Lung (tissue), 12 donors: Measurements from ENCODE around the gene PLD6. TPM values are rescaled to one million over a fixed set of nuclear protein-coding genes. Genes with fewer than 3 reads are reported as not detected.
"Not testable (repeated sequence)": the region's sequence is repeated elsewhere in the genome, so short reads cannot be mapped to it uniquely, and the experiment has no call there.

Source experiments
- ATAC-seq: fragments of 200-7000 bp; cut with Tn5 transposase; one replicate; pipeline ENCODE4 v1.9.1; 2020; ENCODE audit warnings: moderate number of reproducible peaks; ENCODE audit not compliant: insufficient read depth, low FRiP score
- DNase-seq, 3 donors: peaks; one replicate each; pipeline ENCODE4 v3.0.0-alpha.2; 2013 to 2017
- H3K27ac ChIP-seq, 2 donors: one replicate each; pipeline ENCODE4 v1.5.1; 2013; ENCODE audit warnings: mild to moderate bottlenecking in 2 of 2, moderate library complexity in 2 of 2, control low read depth in 1 of 2, inconsistent platforms in 1 of 2, low read depth in 1 of 2, low read length in 1 of 2
- H3K27me3 ChIP-seq, 3 donors: one replicate each; pipeline ENCODE4 v1.5.1; 2013; ENCODE audit warnings: low read length in 2 of 3; ENCODE audit not compliant: control insufficient read depth in 3 of 3, insufficient read depth in 3 of 3
- H3K36me3 ChIP-seq, 4 donors: one replicate each; pipeline ENCODE4 v1.5.1; 2013; ENCODE audit warnings: low read length in 4 of 4, mild to moderate bottlenecking in 1 of 4, moderate library complexity in 1 of 4; ENCODE audit not compliant: control insufficient read depth in 4 of 4, insufficient read depth in 4 of 4
- H3K4me1 ChIP-seq, 5 donors: one replicate each; pipeline ENCODE4 v1.5.1; 2013; ENCODE audit warnings: low read length in 5 of 5, mild to moderate bottlenecking in 2 of 5, moderate library complexity in 1 of 5; ENCODE audit not compliant: control insufficient read depth in 5 of 5, insufficient read depth in 5 of 5
- H3K4me3 ChIP-seq: one replicate; pipeline ENCODE4 v1.5.1; 2013; ENCODE audit warnings: mild to moderate bottlenecking, control low read depth, moderate library complexity
- H3K9ac ChIP-seq, 2 donors: one replicate each; pipeline ENCODE4 v1.5.1; 2013; ENCODE audit warnings: low read length in 2 of 2, control low read depth in 1 of 2; ENCODE audit not compliant: insufficient read depth in 1 of 2
- H3K9me3 ChIP-seq, 4 donors: one replicate each; pipeline ENCODE4 v1.5.1; 2013; ENCODE audit warnings: low read length in 3 of 4, mild to moderate bottlenecking in 1 of 4, moderate library complexity in 1 of 4; ENCODE audit not compliant: control insufficient read depth in 4 of 4, insufficient read depth in 3 of 4
- WGBS, 2 donors: extraction: QIAGEN DNeasy Blood & Tissue Kit; methylation state at CpG; one replicate each; pipeline ENCODE4 v1.1.7; 2013; 5-methylcytosine and 5-hydroxymethylcytosine counted together
- polyA plus RNA-seq, 2 donors: library from polyadenylated mRNA; stranded (reverse); fragments of 200-250 nt; gene quantifications; one replicate each; pipeline ENCODE4 v1.2.1, GENCODE V29; 2013
- total RNA-seq, 2 donors: library from RNA; depleted of rRNA in 1 of 2; stranded (reverse); fragments of >200 nt in 1 of 2; gene quantifications; one replicate each; pipeline ENCODE4 v1.2.1, GENCODE V29; 2014 to 2021
- TF ChIP-seq, protein P1 (sequence below): IDR thresholded peaks from 2 replicates; pipeline ENCODE4 v1.5.1; 2012; ENCODE audit warnings: mild to moderate bottlenecking; ENCODE audit errors: control extremely low read depth, extremely low read depth
- donor health status: control.
- donor health status: control.
- donor health status: Bipolar disorder and iron deficiency.
- donor health status: healthy.
- donor health status: DM: yes; HTN: yes; CAD: no.

Gene PLD6
- total and polyA plus RNA-seq, 4 donors, result 3.2 to 7.7 (median 5.2) TPM

GRCh38 chr17:17198281-17198680 is 7.9 kb downstream of the PLD6 start:
- TF ChIP-seq, protein P1, sequence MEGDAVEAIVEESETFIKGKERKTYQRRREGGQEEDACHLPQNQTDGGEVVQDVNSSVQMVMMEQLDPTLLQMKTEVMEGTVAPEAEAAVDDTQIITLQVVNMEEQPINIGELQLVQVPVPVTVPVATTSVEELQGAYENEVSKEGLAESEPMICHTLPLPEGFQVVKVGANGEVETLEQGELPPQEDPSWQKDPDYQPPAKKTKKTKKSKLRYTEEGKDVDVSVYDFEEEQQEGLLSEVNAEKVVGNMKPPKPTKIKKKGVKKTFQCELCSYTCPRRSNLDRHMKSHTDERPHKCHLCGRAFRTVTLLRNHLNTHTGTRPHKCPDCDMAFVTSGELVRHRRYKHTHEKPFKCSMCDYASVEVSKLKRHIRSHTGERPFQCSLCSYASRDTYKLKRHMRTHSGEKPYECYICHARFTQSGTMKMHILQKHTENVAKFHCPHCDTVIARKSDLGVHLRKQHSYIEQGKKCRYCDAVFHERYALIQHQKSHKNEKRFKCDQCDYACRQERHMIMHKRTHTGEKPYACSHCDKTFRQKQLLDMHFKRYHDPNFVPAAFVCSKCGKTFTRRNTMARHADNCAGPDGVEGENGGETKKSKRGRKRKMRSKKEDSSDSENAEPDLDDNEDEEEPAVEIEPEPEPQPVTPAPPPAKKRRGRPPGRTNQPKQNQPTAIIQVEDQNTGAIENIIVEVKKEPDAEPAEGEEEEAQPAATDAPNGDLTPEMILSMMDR, result no peak
- ATAC-seq, result no peak
- H3K27me3 ChIP-seq, result no peaks in the 10 kb centered on the region

GRCh38 chr17:17196776-17197175 is 9.4 kb downstream of the PLD6 start:
- DNase-seq (no peak), ATAC-seq (no peak)
- Histone ChIP-seq H3K27me3 (no peaks in the 10 kb centered on the region), H3K4me1 (peaks cover 3 to 25% (median 16%) of the 10 kb centered on the region in 5 donors), H3K9me3 (no peaks in the 10 kb centered on the region), H3K9ac (no peak overlapping the region), H3K36me3 (no peaks in the 10 kb centered on the region), H3K4me3 (no peak overlapping the region), H3K27ac (no peak overlapping the region)
- TF ChIP-seq, protein P1, result no peak

More at GRCh38 chr17:17198281-17198680, 7.9 kb downstream of the PLD6 start:
- Histone ChIP-seq H3K9ac (no peak overlapping the region), H3K9me3 (no peaks in the 10 kb centered on the region), H3K36me3 (peaks cover 0 to 6% (median 0%) of the 10 kb centered on the region in 4 donors), H3K4me3 (no peak overlapping the region), H3K27ac (no peak overlapping the region), H3K4me1 (peaks cover 0 to 29% (median 16%) of the 10 kb centered on the region in 5 donors)
- no peak for DNase-seq
- WGBS, 2 donors, result 89 to 96% methylated on average over 1 of the region's 1 CpG

GRCh38 chr17:17195466-17195865 is 10.7 kb downstream of the PLD6 start:
- H3K4me1 ChIP-seq, result peaks cover 5 to 14% (median 6%) of the 10 kb centered on the region in 5 donors
- not testable (repeated sequence) for H3K27me3 ChIP-seq, H3K4me3 ChIP-seq, H3K9me3 ChIP-seq, H3K36me3 ChIP-seq, H3K9ac ChIP-seq, DNase-seq, H3K27ac ChIP-seq, ATAC-seq
- WGBS, 2 donors, result 95 to 97% methylated on average over 5 of the region's 5 CpGs

- no peak for ATAC-seq
- Histone ChIP-seq H3K27me3 (no peaks in the 10 kb centered on the region), H3K27ac (peak overlapping the region; percentile 56 to 66), H3K9me3 (no peaks in the 10 kb centered on the region), H3K36me3 (peaks cover 0 to 16% (median 9%) of the 10 kb centered on the region in 4 donors), H3K4me3 (no peak overlapping the region), H3K4me1 (peaks cover 3 to 13% (median 9%) of the 10 kb centered on the region in 5 donors), H3K9ac (no peak overlapping the region)
- 63 to 66% methylated on average over 10 of the region's 10 CpGs for WGBS, 2 donors
- TF ChIP-seq, protein P1, result no peak
- peak in 2 of 3 donors; percentile 31 to 44 for DNase-seq
Observed at GRCh38 chr17:17191961-17192381, 14.2 kb downstream of the PLD6 start.
